GM18870 (cell line): ENCODE data around the gene IQCE.
"Not testable (repeated sequence)": the region's sequence is repeated elsewhere in the genome, so short reads cannot be mapped to it uniquely, and the experiment has no call there.

Experiments used
- ATAC-seq: cut with Tn5 transposase; IDR thresholded peaks from one replicate; pipeline ENCODE4 v1.9.1; 2021; ENCODE audit warnings: moderate library complexity; ENCODE audit not compliant: unreplicated experiment

The IQCE gene

DNA sequence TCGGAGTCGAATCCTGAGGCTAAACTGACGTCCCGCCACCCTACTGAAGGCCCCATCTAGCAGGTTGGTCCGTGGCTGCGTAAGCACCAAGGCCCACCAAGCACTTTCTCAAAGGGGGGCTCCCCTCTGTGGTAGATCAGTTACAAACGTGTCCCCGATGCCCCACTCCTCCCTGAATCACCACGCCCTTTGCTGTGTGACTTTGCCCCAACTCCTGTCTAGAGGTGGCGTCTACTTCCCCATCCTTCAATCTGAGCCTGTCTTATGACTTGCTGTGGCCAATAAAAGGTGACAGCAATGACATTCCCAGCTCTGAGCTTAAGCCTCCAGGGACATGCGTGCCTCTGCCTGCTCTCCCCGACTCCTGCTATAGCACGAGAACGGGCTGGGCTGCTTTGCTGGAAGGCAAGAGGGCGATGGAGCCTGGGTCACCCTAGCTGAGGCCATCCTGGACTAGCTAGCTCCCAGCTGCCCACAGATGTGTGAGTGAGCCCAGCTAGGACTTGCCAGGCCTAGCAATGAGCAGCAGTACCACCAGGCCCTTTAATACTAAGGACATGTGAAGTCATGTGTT is 26.5 kb upstream of the IQCE start:
- not testable (repeated sequence) for ATAC-seq

DNA sequence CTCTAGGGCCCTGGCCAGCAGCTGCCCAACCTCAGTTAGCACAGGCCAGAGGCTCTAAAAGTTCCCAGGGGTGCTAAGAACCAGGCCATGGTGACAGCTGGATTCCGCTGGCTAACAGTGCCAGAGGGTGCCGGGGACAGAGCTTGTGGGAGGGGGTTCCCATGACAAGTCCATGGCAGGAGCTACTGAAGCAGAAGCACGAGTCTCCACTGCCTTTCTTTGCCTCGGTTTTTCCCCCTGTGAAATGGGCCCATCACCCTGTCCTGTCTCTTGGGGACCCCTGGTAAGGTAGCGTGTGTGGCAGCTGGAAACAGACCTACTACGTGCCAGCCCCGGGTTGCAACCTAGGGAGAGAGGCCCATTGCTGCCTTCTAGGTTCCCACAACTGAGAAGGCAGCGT is 26.0 kb upstream of the IQCE start:
- ATAC-seq, result not testable (repeated sequence)

DNA sequence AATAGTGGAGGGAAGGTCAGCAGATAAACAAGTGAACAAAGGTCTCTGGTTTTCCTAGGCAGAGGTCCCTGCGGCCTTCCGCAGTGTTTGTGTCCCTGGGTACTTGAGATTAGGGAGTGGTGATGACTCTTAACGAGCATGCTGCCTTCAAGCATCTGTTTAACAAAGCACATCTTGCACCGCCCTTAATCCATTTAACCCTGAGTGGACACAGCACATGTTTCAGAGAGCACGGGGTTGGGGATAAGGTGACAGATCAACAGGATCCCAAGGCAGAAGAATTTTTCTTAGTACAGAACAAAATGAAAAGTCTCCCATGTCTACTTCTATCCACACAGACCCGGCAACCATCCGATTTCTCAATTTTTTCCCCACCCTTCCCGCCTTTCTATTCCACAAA is 25.2 kb upstream of the IQCE start:
- ATAC-seq, result not testable (repeated sequence)

DNA sequence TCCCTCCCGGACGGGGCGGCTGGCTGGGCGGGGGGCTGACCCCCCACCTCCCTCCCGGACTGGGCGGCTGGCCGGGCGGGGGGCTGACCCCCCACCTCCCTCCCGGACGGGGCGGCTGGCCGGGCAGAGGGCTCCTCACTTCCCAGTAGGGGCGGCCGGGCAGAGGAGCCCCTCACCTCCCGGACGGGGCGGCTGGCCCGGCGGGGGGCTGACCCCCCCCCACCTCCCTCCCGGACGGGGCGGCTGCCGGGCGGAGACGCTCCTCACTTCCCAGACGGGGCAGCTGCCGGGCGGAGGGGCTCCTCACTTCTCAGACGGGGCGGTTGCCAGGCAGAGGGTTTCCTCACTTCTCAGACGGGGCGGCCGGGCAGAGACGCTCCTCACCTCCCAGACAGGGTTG is 24.6 kb upstream of the IQCE start:
- not testable (repeated sequence) for ATAC-seq

DNA sequence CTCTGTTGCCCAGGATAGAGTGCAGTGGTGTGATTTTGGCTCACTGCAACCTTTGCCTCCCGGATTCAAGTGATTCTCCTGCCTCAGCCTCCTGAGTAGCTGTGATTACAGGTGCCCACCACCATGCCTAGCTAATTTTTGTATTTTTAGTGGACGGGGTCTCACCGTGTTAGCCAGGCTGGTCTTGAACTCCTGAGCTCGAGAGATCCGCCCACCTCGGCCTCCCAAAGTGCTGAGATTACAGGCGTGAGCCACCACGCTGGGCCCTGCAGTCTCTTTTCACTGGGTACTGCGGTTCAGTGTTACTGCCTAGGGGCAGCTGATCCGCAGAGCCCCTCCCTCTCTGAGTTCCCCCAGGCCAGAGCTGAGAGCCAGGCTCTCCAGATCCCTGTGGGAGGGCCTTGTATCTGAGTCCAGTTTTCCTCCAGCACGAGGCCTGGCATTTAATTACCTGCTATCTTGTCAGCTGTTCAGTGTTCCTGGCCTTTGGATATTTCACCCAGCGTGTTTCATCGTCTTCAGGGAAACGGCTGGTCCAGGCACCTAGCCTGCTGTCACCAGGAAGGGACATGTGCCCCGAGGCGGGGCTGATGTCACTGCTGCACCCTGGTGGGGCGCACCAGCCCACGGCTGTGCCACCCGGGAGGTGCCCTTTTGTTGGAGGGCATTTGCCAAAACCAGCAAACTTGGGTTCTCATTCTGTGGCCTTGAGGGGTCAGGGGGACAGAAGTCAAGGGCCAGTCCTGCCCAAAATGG is 22.7 kb upstream of the IQCE start:
- not testable (repeated sequence) for ATAC-seq

DNA sequence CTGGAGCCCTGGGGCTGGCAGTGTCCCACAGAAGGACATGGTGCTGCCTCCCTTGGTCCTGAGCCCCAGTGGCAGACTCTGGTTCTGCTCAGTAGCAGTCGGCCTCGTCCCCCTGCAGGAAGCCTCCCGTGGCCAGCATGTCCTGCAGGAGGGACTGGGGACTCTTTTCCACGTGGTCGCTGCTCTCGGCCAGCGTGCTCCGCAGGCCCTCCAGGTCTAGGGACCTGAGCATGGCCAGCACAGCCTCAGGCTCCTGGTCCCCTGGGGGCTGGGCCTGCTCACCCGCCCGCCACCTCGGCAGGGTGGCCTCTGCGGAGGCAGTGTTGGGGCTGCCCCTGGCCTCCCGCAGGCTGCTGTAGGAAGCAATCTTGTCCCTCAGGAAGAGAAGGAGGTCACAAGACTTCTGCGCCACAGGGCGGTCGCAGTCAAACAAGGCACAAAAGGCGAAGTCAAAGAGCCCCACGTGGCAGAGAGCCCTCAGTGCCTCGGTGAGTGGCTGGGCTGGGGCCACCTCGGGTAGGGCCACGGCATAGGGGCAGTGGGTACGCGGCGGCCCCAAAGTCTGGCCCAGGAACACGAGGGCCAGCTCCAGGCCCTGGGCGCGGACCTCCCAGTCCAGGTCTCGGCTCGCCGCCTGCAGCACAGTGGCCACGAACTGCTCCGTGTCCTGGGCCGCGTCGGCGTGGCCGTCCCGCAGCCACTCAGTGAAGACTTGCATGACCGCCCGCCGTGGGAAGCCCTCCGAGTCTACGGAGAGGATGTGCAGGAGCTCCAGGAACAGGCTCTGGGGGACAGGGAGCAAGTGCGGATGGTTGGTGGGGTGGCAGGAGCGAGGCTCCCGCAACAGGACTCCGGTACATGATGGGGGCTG is 20.6 kb upstream of the IQCE start:
- no peak for ATAC-seq

DNA sequence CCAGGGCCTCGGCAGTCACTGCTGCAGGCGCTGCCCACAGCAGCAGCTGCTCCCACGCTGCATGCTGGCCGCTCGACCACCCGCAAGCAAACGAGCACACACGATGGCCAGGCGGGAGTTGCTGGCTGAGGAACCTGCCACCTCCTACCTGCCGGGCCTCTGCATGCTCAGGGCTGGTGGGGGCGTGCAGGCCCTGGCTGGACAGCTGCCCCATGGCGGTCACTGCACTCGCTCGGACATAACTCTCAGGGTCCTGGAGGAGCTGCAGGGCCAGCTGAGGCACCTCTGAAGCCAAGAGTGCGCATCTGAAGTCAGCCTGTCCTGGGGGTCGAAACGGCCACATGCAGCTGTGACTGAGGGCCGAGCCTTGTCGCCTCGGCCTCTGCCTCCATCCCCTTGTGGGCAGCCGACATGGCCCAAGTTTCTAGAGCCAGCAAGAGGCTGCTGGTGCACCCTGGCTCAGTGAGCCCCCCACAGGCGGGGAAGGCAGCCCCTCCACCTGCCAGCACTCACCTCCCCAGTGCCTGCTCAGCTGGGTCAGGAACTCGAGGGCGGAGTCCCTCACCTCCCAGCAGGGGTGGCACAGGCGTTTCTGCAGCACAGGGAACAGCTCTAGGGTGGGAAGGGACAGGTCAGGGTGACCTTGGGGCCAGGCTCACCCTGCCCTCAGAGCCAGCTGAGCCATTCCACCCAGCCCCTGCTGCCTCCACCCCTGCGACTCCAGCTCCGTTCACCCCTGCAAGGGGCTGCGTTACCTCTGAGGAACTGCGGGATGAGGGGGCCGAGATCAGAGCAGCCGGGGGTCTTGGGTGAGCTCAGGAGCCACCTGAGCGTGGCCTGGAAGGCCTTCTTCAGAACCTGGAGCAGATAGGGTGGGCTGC is 19.5 kb upstream of the IQCE start:
- ATAC-seq, result no peak

DNA sequence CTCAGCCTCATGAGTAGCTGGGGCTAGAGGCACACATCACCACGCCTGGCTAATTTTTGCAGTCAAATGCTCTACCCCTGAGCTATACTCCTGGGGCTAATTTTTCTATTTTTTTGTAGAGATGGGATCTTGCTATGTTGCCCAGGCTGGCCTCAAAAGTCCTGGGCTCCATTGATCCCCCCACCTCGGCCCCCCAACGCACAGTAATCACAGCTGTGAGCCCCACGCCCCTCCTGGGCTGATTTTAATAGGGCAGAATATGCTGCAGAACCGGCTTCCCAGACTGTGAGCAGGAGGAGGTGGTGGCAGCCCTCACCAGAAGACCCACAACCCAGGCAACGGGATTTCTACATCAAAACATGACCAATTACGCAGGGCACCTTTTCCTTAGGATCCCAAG is 18.6 kb upstream of the IQCE start:
- ATAC-seq, result no peak

DNA sequence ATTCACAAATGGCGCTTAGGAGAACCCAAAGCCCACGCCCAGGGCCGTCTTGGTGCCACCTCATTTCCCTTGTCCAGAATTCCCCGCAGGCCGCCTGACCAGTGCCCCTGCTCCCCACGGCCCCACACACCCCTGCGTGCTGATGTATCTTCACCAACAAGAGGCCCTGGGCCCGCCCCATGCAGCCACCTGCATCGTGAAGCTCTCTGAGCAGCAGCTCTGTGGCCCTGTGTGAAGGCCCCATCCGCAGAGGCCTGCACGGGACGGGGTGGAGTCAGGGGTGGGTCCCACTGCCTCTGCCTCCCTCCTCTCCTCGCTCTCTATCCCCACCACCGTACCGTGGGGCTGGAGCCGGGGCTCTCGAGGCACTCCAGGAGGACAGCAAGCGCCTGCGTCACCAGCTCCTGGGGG is 18.1 kb upstream of the IQCE start:
- no peak for ATAC-seq

DNA sequence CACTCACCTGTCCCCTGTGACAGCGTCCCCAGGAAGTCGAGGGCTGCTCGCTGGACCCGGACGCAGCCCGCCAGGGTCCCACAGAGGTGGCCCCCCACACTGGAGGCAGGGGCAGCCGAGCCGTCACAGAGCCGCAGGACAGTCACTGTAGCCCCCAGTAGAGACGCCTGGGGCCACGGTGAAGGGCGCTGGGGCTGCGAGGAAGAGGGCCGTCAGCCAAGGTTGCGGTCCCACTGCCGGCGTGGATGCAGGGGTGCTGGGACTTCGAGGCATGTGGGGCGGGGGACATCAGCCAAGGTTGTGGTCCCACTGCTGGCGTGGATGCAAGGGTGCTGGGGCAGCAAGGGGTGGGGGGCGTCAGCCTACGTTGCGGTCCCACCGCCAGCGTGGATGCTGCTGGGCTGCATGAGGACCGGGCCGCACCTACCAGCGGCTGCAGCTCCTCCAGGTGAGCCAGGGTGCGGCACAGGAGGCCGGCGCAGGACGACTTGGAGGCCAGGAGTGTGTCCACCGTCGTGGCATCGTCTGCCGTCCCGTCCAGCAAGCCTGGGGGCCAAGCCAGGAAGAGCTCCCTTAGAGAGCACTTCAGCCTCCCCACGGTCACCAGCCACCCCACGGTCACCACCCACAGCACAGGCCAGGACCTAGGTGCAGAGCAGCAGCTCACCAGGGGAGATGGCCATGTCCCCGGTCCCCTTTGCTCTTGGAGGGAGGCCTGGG is 17.3 kb upstream of the IQCE start:
- no peak for ATAC-seq

DNA sequence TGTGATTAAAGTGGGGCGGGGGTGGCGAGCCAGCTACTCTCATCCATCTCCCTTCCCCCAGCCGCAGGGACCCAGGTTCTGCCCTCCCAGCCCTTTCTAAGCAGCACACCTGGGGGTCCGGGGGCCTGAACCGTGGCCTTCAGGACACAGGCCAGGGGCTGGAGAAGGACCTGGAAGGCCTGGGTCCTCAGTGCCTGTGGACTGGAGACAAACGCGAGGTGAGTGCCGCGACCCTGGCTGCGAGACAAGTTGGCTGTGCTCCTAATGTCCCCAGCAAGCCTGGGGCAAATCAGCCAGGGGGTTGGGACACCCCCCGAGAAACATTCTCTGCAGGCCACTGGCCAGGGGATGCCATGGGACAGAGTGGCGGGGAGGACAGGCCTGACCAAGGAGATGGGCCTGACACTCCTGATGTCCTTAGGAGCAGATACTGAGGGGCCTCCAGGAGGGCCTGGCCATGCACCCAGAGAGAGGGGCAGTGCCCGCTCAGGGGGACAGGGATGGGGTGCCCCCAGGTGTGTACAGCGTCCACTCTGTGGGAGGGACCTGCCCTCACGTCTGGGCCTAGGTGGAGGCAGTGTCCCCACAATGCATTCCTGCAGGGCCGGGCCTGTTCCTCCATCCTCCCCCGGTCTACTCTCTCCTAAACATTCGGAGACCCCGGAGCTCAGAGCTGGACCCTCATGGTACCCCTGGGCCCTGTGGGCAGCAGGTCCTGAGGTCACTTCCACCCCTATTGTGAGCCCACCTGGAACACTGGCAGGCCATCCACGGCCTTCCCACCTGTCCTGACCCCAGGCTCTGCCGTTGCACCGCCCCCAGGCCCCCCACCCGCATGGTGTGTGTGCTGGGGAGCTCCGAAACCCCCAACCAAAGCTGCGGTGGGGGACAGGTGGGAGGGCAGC is 16.5 kb upstream of the IQCE start:
- no peak for ATAC-seq

DNA sequence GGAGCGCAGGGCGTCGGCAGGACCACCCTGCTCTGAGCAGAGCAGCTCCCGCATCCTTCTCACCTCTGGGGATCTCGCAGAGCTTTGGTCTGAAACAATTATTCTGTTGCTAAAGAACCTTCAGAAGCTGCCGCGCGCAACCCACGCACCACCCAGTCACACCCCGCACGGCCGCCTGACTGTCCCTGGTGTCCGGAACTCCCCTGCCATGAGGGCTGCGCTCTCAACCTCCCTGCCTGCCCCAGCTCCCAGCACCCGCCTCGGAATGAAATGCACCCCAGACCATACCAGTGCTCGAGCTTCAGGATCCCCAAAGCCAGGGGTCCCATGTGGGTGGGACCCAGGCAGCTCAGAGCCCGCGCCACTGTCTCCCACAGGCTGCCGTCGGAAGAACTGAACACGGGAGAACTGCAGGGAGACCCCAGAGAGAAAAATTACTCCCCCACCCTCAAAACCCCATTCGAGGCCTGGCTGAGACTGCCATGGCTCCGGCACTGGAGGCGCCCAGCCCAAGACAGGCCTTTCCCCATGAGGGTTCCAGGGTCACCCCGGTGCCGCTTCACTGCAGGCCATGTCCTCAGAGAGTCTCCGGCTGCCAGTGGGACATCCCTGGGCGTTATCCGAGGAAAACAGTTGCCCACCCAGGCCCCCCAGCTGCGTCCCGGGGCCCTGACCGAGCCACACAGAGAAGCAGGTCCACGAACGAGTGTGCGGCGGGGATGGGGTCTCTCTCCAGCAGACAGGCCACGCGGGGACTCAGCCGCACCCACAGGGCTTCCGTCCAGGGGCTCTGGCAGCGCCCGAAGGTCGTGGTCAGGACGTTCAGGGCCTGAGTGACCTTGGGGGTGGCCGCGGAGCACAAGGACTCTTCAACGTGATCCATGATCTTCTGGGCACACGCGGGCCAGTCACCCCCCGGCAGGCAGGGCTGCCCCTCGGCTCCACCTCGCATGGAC is 15.6 kb upstream of the IQCE start:
- ATAC-seq, result no peak

DNA sequence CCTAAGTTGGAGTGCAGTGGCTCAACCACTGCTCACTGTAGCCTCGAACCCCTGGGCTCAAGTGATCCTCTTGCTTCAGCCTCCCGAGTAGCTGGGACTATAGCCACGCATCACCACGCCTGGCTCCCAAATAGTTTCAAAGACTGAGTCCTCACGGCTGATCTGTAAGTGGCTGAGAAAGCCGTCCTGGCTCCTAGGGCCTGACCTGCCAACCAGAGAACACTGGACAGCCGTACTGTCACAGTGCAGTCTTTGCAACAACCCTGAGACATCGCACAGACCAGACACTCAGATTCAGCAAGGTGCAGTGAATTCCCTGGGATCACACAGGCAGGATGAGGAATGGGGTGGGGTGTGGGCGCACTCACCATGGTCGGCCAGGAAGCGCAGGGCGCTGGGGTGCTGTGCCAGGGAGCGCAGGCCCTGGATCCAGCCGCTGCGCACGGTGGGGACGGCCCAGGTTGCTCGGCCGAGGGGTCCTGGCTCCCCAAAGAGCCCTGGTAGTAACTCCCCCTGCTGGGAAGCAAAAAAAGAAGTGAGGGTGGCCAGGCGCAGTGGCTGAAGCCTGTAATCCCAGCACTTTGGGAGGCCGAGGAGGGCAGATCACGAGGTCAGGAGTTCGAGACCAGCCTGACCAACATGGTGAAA is 14.1 kb upstream of the IQCE start:
- ATAC-seq, result no peak

DNA sequence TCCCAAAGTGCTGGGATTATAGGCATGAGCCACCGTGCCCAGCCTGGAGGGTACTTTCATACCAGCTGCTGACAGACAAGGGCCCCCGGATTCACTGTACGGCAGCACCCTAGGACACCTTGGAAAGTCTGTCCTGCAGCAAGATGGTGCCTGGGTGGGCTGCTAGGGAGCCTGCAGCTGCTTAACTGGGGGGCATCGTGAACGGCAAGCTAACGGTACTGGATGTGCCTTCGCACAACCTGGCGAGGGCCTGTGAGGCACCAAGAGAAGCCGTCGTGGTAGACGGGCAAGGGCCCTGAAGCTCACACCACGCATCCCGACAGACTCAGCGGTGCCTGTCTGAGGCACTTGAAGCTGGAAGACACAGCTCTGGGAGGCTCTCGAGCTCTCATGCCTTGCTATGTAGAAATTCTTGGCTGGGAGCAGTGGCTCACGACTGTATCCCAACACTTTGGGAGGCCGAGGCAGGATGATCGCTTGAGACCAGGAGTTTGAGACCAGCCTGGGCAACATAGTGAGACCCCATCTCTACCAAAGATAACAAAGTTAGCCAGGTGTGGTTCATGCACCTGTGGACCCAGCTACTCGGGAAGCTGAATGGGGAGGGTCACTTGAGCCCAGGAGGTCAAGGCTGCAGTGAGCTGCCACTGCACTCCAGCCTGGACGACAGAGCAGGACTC is 12.9 kb upstream of the IQCE start:
- no peak for ATAC-seq

DNA sequence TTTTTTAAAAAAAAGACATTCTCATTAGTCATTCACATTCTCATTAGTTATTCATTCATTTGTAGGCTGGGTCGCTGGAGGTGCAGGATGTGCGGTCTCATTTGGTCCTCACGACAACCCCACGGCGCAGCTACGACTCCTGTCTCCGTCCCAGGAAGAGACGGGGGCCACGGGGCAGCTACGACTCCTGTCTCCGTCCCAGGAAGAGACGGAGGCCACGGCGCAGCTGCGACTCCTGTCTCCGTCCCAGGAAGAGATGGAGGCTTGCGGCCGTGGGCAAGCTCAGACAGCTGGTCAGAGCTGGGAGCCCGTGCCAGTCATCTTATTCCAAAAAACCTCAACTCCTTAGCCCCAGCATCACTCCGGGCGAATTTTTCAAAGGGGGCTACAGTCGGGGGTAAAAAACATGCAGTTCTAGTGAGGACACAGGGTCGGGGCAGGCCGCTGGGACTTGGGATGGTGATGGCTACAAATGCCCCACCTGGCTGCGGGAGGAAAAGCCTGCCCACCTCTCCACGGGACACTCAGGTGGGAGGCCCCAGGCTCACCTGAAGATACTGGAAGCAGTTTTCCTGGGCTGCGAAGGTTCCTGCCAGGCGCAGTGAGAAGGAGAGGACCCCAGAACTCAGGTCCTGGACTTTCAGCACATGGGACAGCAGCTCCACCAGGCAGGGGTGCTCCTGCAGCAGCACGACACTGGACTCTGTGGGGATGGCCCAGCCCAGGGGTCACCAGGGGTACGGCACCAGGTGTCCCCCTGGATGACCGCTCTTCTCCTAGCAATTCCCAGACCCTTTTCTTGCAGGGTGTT is 11.8 kb upstream of the IQCE start:
- no peak for ATAC-seq

DNA sequence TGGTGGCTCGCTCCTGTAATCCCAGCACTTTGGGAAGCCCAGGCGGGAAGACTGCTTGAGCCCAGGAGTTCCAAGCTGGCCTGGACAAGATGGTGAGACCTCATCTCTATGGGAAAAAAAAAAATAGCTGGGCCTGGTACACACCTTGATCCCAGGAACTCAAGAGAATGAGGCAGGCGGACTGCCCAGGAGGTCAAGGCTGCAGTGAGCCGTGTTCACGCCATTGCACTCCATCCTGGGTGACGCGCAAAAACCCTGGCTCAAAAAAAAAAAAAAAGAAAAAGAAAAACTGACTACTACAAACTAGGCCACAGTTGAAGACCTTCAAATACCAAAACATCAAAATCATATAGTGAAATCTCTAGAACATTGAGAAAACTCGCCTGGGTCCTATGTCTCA is 7.4 kb upstream of the IQCE start:
- ATAC-seq, result no peak
